ENCODE measurements around the gene BIRC7. TPM values are rescaled to one million over a fixed set of nuclear protein-coding genes. Genes with fewer than 3 reads are reported as not detected.

BIRC7 gene
- total and polyA plus RNA-seq, 2 of the 4 experiments (the other 2 are of a cell fraction), result not detected

DNA sequence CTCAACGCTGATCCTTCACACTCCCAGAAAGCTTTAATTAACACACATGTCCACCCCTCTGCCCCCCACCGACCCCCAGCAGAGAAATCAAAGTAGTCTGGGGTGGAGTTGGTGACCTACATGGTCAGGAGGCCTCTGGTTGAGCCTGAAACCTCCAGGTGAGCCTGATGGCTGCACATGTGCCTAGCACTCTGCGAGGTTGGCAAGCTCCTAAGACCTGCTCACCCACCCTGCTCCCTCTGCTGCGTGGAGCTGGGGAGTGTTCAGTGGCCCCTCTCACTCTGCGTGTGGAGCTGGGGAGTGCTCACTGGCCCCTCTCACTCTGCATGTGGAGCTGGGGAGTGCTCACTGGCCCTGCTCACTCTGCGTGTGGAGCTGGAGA is 11.9 kb upstream of the BIRC7 start:
- Histone ChIP-seq H3K4ac (ENCODE audit: low read depth, low read length) (no peak overlapping the region), H3K56ac (ENCODE audit: extremely low read depth, insufficient read depth, low read length) (no peak overlapping the region), H2BK15ac (ENCODE audit: low read depth, low read length) (no peak overlapping the region), H3K36me3 (ENCODE audit: control insufficient read depth, insufficient read depth, low read length) (no peaks in the 10 kb centered on the region), H4K20me1 (ENCODE audit: insufficient read depth, low read length) (peaks cover 15% of the 10 kb centered on the region; the same call in 1 of the 2 replicates), H4K91ac (ENCODE audit: insufficient read depth, low read depth, low read length) (no peak overlapping the region), H4K5ac (ENCODE audit: low read depth, low read length) (no peak overlapping the region), H2AK9ac (replicated peaks; ENCODE audit: low read depth, low read length, poor library complexity) (no peak overlapping the region), H3K4me1 (ENCODE audit: control insufficient read depth, insufficient read depth, low read length) (peaks cover 10% of the 10 kb centered on the region), H3K23ac (ENCODE audit: low read depth, low read length) (no peak overlapping the region), H3K79me1 (ENCODE audit: low read depth in 1 of 2, low read length in 2 of 2) (no peaks in the 10 kb centered on the region), H3K18ac (ENCODE audit: low read depth, low read length) (no peak overlapping the region), H4K8ac (ENCODE audit: low read depth in 2 of 2, low read length in 2 of 2) (no peak overlapping the region), H2AK5ac (ENCODE audit: low read depth, low read length) (no peak overlapping the region), H2BK120ac (ENCODE audit: low read depth, low read length) (no peak overlapping the region), H3K9ac (ENCODE audit: low read depth, low read length) (no peak overlapping the region), H2BK20ac (ENCODE audit: low read depth, low read length) (no peak overlapping the region), H3K9me3 (ENCODE audit: control insufficient read depth, insufficient read depth, low read length) (no peaks in the 10 kb centered on the region), H2BK5ac (ENCODE audit: low read depth, low read length, poor library complexity, severe bottlenecking) (no peak overlapping the region), H3K14ac (replicated peaks; ENCODE audit: low read depth, low read length) (no peak overlapping the region), H3K4me3 (ENCODE audit: insufficient read depth, low read depth, low read length) (no peak overlapping the region), H3K4me2 (ENCODE audit: low read depth, low read length) (no peak overlapping the region), H3K9me1 (ENCODE audit: insufficient read depth, low read length) (no peaks in the 10 kb centered on the region), H3K27ac (ENCODE audit: insufficient read depth, low read length) (no peak overlapping the region), H2AFZ (replicated peaks; ENCODE audit: low read length, poor library complexity) (no peak overlapping the region), H3K27me3 (ENCODE audit: control insufficient read depth, insufficient read depth, low read length) (peaks cover 28% of the 10 kb centered on the region)
- POLR2A ChIA-PET (ENCODE audit: unreplicated experiment), result no interaction called here
- BruUV-seq (replicated peaks), result no TSS peak
- dilution Hi-C loops (cut with HindIII; ENCODE audit: low sequenced_read_pairs, unreplicated experiment) (no loop called here), in situ Hi-C loops (cut with MboI; ENCODE audit: low sequenced_read_pairs) (no loop called here), intact Hi-C loops (cut with micrococcal nuclease) (loop anchor here (1.0 to 5.0 kb wide), 2 partner anchors 27 to 158 kb away; no protein-coding TSS in a partner anchor)
- CTCF ChIA-PET, result interaction anchor here (0.6 to 2.1 kb wide), 16 partner anchors 8 to 144 kb away, joined by 3 to 13 read pairs (median 4); no protein-coding TSS in a partner anchor
- TF ChIP-seq RFX5 (IDR thresholded peaks at IDR 0.05; ENCODE audit: low read depth, low read length), result no peak
- TF ChIP-seq FOS (IDR thresholded peaks at IDR 0.05; ENCODE audit: low read depth, low read length), result no peak
- TF ChIP-seq, protein P1, sequence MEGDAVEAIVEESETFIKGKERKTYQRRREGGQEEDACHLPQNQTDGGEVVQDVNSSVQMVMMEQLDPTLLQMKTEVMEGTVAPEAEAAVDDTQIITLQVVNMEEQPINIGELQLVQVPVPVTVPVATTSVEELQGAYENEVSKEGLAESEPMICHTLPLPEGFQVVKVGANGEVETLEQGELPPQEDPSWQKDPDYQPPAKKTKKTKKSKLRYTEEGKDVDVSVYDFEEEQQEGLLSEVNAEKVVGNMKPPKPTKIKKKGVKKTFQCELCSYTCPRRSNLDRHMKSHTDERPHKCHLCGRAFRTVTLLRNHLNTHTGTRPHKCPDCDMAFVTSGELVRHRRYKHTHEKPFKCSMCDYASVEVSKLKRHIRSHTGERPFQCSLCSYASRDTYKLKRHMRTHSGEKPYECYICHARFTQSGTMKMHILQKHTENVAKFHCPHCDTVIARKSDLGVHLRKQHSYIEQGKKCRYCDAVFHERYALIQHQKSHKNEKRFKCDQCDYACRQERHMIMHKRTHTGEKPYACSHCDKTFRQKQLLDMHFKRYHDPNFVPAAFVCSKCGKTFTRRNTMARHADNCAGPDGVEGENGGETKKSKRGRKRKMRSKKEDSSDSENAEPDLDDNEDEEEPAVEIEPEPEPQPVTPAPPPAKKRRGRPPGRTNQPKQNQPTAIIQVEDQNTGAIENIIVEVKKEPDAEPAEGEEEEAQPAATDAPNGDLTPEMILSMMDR (conservative IDR thresholded peaks at IDR 0.05; ENCODE audit: low read depth, low read length), result no peak
- TF ChIP-seq, protein P2, sequence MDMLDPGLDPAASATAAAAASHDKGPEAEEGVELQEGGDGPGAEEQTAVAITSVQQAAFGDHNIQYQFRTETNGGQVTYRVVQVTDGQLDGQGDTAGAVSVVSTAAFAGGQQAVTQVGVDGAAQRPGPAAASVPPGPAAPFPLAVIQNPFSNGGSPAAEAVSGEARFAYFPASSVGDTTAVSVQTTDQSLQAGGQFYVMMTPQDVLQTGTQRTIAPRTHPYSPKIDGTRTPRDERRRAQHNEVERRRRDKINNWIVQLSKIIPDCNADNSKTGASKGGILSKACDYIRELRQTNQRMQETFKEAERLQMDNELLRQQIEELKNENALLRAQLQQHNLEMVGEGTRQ (IDR thresholded peaks at IDR 0.05; ENCODE audit: low read depth, low read length), result no peak
- TF ChIP-seq MXI1 (IDR thresholded peaks at IDR 0.05; ENCODE audit: borderline replicate concordance, low read depth, low read length), result no peak
- no peak for TF ChIP-seq POLR2A (IDR thresholded peaks at IDR 0.05; ENCODE audit: low read depth, low read length)
- no peak for TF ChIP-seq CEBPB (IDR thresholded peaks at IDR 0.05; ENCODE audit: low read depth, low read length)
- TF ChIP-seq RAD21 (IDR thresholded peaks at IDR 0.05; ENCODE audit: low read length), result no peak
- TF ChIP-seq MAFK (IDR thresholded peaks at IDR 0.05; ENCODE audit: low read depth, low read length), result no peak
- TF ChIP-seq CHD1 (IDR thresholded peaks at IDR 0.05; ENCODE audit: low read depth, low read length), result no peak
- no peak for TF ChIP-seq NFE2L2 (IDR thresholded peaks at IDR 0.05; ENCODE audit: low read depth, low read length)
- TF ChIP-seq MAZ (IDR thresholded peaks at IDR 0.05; ENCODE audit: borderline replicate concordance, low read depth, low read length), result no peak
- no peak for DNase-seq
- WGBS, 2 experiments (ENCODE audit: extremely low coverage in 2 of 2, insufficient read length in 1 of 2), result no CpG with 5 or more reads among the region's 6 CpGs
- no peak for ATAC-seq (ENCODE audit: low read depth)

Data from IMR-90 (cell line).